GM19240 (cell line): ENCODE data around the gene TATDN2.
"Not testable (repeated sequence)": the region's sequence is repeated elsewhere in the genome, so short reads cannot be mapped to it uniquely, and the experiment has no call there.

ENCODE experiments used
- DNase-seq: peaks from one replicate; pipeline ENCODE4 v3.0.0; 2011; ENCODE audit warnings: low spot score; ENCODE audit not compliant: insufficient read length

Gene TATDN2

DNA sequence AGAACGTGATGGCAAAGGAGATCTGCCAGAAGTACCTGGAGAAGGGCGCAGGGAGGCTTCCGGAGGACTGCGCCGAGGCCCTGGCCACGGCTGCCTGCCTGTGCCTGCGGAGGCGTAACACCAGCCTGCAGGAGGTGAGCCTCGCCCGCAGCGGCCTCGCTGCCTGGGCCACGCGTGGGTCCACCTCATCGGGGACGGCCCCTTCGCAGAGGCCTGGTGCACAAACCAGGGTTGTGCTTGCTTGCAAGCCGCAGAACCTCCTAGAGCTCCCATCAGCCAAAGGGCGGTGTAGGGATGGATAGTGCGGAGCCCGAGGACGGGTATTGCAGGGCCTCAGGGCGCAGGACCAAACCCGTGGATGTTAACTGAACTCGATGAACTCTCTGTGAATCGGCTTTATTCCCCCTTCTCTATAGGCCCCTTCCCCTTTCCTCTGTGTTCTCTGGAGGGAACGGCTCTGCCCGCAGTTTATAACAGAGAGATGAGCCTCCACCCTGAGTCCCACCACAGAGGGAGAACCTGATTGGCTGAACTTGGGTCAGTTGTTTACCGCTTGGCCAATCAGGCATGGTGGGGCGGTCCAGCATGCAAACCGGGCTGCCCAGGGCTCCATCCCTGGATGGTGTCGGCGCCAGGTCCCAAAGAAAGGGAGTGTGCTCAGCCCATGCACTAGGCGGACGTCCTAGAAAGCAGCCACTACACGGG lies 13.6 kb upstream of the TATDN2 start:
- no peak for DNase-seq

DNA sequence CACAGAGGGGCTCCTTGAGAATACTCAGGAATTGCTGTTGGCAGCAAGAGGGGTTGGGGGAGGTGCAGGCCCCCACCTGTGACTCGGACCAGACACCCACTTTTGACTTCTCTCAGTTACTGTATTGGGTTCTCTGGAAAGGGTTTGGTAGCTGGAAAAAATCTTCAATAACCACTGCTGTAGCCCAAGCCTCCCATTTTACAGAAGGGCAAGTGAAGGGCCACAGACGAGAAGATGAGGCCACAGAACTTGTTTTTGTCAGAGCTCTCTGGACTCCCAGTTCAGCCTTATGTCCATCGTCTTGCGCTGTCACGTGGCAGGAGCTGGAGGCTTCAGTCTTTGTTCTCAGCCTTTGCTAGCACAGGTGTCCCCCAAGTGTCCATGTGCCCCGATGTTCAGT lies 12.7 kb upstream of the TATDN2 start:
- no peak for DNase-seq

GRCh38 chr3:10238345-10239183 lies 9.7 kb upstream of the TATDN2 start:
- no peak for DNase-seq

GRCh38 chr3:10240799-10241198 lies 7.5 kb upstream of the TATDN2 start:
- no peak for DNase-seq

GRCh38 chr3:10242182-10243065 lies 5.8 kb upstream of the TATDN2 start:
- DNase-seq = no peak

DNA sequence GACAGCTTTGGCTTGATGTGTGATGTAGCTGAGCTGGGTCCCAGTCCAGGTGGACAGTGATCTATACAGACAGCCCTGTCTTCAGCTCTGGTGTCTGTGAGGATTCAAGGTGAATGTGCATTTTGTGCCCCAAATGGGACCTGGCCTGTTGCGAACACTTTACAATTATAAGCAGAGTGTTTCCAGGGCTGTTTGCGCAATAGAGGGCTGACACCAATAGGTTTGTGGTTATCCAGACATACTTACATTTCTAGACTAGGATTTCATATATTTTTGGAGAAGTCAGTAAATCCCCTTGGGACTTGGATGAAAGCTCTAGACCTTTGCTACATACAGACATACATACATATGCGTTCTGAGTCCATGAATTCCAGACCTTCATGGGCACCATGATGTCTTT lies 4.2 kb upstream of the TATDN2 start:
- no peak for DNase-seq

GRCh38 chr3:10245081-10245712 lies 3.1 kb upstream of the TATDN2 start:
- no peak for DNase-seq

- DNase-seq = no peak
Observed at GRCh38 chr3:10247679-10248183, 528 bp upstream of the TATDN2 start.

GRCh38 chr3:10248984-10249748 lies 907 bp downstream of the TATDN2 start:
- DNase-seq = no peak

DNA sequence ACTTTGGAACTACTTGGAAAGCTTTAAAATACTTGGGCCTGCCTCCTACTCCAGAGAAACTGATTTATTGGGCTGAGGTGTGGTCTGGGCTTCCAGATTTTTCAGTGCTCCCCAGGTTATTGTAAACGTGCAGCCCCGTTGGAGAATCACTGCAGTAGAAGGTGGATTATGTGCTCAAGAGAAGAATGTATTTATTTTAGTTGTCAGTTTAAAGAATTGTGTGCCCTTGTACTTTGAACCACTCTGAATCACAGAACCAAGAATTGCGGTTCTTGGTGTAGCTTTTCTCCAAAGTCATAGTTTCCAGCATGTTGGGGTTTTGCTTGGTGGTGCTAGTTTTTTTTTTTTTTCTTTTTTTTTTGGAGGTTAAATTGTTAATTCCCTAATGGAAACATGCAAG lies 1.6 kb downstream of the TATDN2 start:
- no peak for DNase-seq

DNA sequence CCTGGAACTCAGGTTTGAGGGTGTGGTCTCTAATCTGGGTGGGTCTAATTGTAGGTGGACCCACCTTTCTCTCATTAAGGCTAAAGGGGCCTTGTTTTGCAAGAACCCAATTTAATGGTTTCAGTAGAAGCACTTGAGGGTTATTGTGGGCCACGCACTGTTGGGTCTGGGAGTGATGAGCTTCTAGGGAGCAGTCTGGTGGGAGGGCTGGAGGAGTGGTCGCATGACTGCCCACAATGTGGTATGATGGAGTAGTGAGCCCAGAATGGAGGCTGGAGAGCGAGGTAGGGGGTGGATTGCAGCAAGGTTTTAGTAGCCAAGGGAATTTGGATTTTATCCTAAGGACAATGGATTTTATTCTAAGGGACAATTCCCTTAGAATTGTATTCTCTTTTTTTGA lies 2.7 kb downstream of the TATDN2 start:
- DNase-seq = no peak

GRCh38 chr3:10253731-10254130 lies 5.5 kb downstream of the TATDN2 start:
- DNase-seq = no peak

DNA sequence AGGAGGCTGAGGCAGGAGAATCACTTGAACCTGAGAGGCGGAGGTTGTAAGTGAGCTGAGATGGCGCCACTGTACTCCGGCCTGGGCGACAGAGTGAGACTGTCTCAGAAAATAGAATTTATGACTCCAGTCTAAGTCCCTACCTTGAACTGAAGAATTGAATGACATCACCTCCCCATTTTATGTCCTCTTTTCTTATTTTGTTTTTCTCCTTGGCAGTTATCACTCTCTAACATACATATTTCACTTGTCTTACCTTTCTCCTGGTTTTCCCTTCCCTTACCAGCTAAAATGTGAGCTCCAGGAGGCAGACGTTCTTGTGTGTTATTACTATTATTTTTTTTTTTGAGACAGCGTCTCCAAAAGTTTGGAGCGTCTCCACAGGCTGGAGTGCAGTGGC lies 7.6 kb downstream of the TATDN2 start:
- no peak for DNase-seq

- DNase-seq = no peak
Observed at GRCh38 chr3:10259036-10259435, 10.8 kb downstream of the TATDN2 start.

DNA sequence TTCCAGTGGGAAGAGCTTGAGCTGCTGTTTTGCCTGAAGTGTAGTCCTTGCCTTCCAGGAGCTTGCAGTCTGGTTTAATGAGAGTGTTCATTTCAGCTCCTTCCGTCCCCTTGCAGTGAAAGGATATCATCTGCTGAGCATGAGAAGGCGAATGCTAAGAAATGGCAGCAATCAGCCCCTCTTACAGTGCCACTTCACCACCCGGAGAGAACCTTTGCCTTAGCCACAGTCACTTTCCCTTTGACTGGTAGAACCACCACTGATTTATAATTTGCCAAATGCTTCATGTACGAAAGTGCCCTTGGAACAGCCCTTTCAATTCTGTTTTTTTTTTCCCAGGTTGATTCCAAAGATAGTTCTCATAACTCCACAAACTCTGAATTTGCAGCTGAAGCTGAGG lies 11.5 kb downstream of the TATDN2 start:
- no peak for DNase-seq

- no peak for DNase-seq
Observed at GRCh38 chr3:10260211-10260701, 12.0 kb downstream of the TATDN2 start.

DNA sequence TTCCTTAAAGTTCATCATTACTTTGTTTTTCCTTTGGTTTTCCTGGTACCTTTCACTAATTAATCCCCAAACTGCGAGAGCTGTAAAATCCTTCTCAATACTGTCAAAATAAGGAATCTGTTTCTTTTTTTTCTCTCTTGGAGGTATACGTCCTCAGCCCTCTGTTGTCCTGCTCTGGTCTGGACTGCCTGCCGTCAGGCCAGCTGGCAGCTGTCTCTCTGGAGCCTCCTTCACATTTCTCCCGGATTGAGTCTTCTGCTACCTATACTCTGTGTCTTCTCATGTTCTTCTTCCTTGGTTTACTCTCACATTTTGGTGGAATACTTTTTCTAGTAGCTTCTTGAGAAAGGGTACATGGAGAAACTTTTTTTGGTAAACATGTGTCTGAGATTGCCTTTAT lies 13.8 kb downstream of the TATDN2 start:
- no peak for DNase-seq

- DNase-seq = no peak
Observed at GRCh38 chr3:10263646-10264363, 15.5 kb downstream of the TATDN2 start.

DNA sequence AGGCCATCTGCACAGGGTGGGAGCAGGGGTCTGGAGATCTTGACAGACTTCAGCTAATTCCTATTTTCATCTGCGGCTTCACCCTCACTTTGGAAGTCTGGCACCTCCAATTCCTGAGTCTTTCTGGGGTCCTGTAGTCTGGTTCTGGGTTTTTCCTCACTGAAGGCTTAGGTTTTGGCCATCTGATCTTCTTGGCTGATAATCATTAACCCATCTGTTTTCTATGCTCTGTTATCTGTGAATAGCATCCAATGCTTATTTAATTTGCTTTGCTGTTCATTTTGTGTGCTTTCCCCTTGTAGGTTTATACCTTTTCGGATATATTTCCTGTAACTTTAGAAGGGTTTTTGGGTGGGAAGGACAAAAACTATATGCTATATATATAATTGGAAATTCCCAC lies 17.6 kb downstream of the TATDN2 start:
- no peak for DNase-seq

DNA sequence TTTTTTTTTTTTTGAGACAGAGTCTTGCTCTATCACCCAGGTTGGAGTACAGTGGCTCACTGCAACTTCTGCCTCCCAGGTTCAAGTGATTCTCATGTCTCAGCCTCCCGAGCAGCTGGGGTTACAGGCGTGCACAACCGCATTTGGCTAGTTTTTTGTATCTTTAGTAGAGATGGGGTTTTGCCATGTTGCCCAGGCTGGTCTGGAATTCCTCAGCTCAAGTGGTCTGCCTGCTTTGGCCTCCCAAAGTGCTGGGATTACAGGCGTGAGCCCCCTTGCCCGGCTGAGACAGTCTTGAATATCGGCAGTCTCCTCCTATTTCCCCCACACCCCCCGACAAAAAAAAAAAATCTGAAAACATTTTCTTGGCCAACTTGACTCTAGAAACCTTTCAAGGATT lies 18.7 kb downstream of the TATDN2 start:
- not testable (repeated sequence) for DNase-seq
